NCI-H2107 (cell line): ENCODE results near the gene RBPMS2.

Experiments
- DNase-seq: peaks from one replicate; lab custom pipeline; 2025; lab: John Stamatoyannopoulos, UW

The RBPMS2 gene

DNA sequence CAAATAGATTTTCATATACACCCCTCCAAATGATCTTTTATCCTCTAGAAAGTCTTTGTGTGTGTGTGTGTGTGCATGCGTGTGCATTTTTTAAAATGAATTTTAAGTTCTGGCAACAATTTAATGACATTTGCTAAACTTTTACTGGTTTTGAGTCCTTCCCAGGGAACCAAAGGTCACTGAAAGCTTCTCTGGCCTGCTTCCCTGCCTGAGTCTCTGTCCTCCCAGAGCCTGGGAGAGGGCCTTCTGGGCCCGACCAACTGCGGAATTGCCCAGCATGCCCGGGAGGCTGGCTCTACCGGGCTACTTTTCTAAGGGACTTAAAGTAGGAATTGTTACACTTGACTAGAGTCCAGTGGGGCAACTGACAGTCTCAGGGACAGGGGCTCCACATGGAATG lies 7.4 kb upstream of the RBPMS2 start:
- no peak for DNase-seq

DNA sequence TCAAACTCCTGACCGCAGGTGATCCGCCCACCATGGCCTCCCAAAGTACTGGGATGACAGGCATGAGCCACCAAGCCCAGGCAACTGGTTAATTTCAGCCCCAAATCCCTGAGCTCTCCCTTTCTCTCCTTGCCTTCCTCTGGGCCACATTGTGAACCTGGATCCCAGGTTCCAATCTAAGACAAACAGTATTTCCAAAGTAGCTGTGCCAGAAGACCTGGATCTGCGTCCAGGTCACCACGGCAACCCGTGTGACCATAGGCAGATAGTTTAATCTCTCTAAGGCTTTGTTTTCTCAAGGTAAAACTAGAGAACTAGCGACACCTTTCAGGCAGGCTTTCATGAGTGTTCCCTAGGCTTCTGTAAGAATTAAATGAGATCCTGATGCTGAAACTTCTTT lies 5.9 kb upstream of the RBPMS2 start:
- DNase-seq, result no peak

DNA sequence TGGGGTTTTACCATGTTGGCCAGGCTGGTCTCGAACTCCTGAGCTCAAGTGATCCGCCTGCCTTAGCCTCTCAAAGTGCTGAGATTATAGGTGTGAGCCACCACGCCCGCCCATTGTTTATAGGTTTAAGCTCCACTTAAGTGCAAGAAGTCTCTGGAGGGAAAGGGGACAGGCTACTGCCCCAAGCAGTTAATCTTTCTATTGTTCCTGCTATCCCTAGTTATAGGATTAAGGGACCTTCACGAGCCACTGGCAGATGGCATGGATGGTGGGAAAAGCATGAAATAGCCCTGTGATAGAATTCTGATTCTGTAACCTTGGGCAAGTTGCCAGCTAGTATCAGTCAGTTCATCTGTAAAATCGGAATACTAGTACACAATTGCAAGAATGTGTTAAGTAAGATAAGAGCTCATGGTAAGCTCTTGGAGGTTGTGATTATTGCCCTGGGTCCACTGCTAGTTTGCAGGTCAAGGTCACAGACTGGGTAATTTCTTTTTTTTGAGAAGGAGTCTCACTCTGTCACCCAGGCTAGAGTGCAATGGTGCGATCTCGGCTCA lies 5.3 kb upstream of the RBPMS2 start:
- DNase-seq, result no peak

DNA sequence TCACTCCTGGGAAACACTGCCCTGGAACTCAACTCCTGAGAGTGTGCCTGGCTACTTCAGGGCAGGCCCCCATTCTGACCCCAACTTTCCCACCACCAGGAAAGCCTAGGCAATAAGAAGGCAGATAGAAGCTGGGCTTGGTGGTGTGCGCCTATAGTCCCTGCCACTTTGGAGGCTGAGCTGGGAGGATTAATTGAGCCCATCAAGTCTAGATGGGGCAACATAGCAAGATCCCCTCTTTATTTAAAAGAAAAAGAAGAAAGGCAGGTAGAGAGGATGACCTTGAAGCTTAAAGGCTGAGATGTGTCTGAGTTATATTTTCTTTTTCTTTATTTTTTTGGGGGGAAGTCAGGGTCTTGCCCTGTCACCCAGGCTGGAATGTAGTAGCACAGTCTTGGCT lies 4.2 kb upstream of the RBPMS2 start:
- DNase-seq, result no peak

DNA sequence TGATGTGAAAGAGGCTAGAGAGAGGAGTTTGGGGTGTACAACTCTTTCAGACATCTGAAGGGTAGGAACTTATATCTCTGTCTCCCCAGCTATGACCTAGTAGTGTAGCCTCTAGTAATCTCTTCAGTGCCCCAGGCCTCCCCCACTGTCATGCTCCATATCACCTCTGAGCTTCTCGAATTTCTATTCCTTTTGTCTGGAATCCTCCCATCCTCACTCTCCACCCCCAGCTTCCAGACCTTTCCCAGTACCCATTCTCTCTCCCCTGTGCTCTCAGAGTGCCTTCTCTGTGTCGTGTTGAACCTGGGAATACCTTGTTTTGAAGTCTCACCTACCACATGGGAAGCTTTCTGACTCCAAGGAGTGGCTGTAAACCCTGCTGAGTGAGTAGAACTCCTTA lies 3.6 kb upstream of the RBPMS2 start:
- DNase-seq, result no peak

DNA sequence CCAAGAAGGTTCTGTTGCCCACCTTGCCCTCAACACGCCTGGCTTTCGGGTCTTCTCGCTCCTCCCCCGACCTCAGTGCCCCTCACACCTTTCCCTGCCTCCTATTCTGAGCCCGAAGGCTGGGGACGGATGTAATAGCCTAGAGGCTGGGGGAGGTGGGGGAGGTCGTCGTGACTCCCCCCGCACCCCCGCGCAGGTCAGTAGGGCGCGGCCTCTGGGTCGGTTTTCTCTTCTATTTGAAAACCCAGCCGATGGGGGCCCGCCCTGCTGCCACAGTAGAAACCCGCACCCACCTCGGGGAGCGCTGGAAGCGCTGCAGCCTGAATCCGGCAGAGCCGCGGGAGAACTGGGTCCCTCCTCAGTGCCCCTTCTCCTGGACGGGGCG lies 1.0 kb upstream of the RBPMS2 start:
- DNase-seq, result no peak

DNA sequence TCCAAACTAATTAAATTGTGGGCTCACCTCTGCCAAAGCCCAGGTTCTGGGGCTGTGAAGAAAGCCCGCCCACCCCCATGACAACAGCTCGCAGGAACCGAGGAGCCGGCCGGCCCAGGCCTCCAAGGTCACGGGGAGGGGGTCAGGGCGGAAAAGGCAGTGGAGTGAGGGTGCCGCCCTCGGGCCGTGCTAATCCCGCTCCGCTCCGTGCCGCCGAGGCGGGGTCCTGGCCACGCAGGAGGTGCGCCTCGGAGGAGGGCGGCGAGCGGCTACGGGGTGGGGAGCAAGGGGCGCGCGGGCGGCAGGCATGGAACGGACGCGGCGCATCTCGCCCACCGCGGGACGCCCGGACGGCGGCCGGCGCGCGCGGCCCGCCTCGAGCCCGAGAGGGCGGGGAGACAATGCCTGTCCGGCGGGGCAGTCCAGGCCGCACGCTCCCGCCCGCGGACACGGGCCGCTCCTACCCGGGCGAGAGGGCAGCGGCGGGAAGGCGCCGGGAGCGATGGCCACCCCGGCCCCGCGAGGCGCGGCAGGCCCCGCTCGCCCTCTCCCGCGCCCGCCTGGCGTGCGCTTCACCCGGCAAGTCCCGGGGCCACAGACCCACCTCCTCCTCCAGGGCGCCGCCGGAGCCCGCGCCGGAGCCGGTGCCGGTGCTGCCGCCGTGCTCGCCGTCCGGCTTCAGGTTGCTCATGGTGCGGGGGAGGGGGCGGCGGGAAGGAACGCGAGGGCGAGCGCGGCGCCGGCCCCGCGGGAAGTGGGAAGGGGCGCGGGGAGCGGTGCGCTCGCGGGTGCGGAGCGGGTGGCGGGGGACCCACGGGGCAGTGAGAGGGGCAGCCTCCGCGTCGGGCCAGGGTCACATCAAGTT lies 528 bp downstream of the RBPMS2 start:
- DNase-seq, result no peak

DNA sequence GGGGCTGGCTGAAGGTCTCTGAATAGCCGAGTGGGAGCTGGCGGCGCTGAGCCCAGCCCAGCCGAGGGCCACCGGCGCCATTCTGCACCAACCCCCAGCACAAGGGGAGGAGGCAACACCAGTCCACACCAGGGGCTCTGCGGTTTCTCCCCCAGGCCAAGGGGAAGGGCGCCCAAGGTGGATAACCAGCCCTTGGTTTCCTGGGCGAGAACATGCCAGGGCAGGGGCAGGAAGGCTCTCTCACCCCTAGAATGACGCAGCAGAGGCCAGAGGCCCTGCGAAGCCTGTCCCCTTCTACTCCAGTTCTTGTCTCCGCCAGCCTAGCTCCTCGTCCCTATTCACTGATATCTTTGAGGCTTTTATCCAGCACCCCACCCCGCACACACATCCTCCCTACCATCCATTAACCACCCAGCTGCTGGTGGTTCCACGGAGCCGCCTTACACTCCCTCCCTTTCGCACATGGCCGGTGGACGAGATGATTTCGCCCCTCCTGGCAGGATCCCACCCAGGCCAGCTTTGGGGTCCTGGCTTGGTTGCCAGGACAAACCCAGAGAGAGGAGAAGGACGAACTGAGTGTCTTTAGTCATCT lies 1.3 kb downstream of the RBPMS2 start:
- no peak for DNase-seq

DNA sequence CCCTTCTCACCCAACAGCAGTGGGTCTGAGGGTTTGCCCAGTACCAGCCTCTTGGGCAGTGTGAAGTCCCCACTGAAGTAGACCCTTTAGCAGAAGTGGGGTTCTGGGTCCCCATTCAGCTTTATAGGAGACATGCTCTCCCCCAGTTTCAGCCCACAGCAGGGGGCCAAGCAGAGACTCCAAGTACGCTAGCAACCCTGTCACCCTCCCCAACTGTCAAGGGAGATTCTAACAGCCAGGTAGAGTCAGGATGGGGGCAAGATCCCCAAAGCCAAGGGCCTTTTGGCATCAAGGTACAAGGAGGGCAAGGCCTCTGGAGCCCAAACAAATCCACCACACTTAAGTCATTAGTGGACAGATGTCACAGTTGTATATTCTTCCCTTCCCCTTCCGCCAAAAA lies 1.8 kb downstream of the RBPMS2 start:
- DNase-seq, result no peak

DNA sequence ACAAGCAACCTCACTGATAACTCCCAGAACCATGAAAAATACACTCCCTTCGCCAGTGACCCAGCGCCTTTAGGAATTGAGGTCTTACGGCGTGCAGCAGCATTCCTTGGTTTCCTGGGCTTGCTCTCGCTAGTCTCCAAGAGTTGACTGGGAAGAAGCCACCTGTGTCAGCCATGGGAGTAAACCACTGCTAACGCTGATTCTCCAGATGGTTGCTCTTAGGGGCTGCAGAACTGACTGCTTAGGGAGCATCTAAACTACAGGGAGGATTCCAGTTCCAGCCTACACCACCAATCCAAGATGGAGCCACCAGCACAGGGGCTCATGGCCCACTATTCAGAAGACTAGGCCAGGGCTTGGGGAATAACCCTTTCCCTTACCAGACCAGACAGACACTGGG lies 2.4 kb downstream of the RBPMS2 start:
- no peak for DNase-seq

DNA sequence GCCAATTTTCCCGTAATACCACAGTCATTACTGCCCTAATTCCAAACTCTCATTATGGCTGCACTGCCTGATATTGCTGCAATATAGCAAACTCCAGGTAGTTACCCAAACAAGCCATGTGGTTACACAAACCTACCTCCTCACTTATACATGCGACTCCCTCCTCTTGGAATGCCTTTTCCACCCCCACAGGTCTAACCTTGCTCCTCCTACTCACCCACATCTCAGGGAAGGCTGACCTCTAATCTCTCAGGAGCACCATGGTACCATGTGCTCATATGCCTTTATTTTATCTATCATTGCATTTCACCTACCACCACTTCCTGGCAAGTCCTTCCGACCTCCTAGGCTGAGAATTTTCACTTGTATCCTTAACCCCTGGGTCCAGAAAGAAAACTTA lies 2.9 kb downstream of the RBPMS2 start:
- no peak for DNase-seq

DNA sequence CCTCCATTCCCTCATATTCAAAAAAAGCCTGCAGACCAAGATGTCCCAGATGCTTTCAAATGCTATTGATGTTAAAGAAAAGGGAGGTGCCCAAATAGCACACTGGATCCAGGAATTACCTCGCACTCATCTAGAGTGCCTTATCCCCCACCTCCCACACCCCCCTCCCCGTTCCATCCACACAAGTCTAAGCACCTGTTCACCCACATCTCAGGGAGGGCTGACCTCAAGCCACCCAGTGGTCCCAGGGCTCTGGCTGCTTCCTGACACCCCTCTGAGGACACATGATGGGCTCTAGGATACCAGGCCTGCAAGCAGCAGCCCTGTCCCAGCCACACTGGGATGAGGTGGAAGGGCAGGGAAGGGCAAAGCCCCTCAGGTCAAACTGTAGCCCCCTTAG lies 4.8 kb downstream of the RBPMS2 start:
- no peak for DNase-seq

DNA sequence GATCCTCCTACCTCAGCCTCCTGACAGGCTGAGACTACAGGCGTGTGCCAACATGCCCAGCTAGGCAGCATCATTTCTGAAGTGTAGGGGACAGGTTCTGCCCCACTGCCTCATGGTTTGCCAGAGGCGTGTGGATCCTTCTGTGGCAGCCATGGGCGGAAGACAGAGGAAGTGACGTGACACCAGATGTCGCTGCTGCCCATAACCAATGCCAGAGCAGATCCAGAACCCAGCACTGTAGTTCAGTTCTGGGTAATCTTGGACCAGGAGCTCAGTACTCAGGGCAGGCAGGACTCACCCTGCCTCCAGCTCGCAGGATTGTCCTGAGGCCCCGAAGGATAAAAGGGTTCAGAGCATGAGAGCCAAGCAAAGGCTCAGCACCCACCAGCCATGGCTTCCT lies 8.2 kb downstream of the RBPMS2 start:
- DNase-seq, result no peak

DNA sequence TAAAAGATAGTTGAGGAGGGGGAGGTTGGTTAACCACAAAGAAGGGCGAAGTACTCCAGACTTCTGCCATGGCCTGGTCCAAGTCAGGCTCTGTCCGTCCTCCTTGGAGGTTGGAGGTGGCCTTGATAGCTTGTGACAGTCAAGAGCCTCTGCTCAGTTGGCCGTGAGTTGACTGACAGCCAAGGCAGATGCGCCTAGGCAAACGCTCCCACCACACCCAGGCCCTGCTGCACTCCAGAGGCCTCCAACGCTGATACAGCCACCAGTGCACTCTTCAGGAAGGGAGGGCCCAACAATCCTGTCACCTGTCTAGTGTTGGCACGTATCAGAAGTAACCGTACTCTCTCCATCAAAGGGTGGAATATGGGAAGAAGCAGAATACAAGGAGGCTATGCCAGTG lies 9.3 kb downstream of the RBPMS2 start:
- DNase-seq, result no peak

DNA sequence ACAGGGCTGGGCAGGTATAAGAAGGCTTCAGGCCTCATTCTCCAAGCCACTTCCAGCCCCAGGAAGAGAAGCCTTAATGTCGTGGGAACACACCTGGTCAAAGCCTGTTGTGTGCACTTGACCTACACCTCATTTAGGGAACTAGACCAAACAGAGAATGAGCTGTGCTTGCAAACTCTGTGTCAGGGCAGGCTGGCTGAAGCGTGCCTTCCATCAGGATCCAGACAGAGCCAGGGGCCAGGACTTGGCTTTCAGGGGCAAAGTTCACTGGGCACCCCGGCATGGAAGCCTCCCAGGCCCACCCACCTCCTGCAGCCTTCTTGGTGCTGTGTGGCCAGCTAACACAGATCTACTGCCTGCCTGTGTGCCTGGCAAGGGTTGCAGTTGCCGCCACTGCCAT lies 11.5 kb downstream of the RBPMS2 start:
- no peak for DNase-seq

DNA sequence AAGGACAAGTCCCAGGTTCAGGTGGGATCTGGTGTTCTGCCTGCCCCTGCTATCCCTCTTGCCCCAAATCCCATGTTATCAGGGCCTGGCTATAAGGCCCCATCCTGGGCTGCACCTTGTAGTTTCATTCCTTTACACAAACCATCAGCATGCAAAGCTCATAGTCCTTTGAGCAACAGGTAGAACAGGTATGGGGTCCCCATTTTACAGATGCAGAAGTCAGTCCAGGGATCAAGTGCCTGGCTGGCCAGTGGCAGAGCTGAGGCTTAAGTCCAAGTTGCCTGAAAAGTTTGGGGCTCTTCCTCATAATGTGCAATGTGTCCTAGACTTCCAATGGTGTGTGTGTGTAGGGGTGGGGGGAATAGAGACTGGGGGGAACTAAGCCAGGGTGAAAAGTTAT lies 11.9 kb downstream of the RBPMS2 start:
- DNase-seq, result no peak

DNA sequence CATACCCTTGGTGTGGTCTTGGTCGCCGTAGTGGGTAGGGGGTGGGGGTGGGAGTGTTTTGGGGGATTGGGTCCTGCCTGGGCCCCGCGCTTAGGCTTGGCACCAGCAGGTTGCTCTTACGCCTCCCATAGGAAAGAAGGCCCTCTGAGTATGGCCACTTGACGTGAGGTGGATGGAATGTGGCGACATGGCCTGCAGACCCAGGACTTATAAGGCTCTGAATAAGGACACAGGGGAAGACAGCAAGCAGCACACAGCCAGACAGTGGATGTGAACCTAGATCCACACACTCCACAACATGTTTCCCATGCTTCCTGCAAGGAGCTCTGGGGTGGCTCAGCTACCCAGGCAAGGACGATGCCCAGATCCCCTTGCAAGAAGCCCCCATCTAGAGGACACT lies 12.4 kb downstream of the RBPMS2 start:
- DNase-seq, result no peak

DNA sequence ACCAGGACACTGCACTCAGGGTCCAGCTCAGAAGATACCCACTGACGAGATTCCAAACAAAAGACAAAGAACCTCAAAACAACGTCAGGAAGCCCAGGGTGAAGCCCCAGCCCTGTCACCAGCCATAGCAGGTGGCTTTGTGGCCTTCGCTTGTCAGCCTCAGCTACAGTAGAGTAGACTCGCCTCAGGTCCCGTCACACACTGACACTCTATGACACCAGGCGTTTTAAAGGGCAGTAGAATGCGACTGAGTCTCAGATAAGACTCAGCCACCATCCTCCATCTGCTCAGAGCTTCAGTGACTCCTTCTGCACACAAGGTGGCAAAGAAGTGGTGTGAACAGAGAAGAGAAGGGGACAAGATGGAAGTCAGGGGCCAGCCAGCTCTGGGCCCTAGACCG lies 12.8 kb downstream of the RBPMS2 start:
- DNase-seq, result no peak

DNA sequence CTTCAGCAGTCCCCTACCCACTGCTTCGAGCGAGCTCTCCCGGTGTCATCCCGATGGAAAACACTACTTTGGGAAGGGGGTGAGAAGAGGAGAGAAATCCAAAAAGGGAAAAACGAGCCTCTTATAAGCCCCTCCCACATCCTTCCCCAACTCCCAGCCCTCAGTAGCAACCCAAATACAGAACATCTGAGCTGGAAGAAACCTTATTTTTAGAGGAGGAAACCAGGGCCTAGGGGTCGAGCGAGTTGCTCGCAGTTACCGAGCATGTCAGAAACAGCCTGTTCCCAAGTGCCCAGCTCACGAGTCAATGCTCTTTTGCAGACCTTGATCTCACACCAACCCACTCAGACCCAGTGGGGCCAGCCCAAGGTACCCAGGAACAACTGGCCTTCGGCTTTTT lies 14.2 kb downstream of the RBPMS2 start:
- DNase-seq, result no peak

DNA sequence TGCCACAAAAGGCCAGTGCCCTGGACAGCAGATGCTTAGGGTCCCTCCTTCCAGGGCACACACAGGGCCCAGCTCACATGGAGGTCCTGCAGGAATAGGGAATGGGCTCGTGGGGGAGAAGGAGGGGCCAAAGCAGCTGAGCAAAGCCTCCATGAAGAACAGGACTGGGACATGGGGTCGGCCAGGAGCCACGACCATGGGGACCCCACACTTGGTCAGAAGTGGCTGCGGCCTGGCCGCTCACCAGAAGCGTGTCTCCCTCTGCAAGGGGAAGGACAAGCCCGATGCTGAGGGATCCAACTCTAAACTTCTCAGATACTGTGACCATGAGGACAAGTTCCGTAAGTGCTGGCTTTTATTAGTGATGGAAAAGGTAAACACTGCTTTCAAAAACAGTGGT lies 15.3 kb downstream of the RBPMS2 start:
- no peak for DNase-seq

DNA sequence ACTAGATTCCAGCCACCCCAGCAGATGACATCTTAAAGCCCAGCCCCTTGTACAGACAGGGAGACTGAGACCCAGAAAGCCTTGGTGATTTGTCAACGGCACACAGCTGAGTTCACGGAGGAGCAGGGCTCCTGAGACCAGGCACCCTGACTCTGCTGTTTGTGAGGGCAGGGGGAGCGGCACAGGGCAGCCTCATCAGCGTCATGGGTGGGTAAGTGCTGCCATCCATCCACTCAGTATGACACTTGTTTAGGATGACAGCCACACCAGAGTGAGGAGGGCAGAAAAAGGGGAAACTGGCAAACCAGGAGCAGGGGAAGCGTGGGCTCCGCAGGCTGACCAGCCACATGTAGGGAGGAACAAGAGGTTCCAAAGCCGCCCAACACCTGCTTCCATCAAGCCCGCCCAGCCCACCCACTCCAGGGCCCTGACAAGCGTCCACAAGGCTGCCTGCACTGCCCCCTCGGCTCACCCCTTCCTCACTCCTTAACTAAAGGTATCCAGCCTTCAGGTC lies 19.9 kb downstream of the RBPMS2 start:
- DNase-seq, result no peak

DNA sequence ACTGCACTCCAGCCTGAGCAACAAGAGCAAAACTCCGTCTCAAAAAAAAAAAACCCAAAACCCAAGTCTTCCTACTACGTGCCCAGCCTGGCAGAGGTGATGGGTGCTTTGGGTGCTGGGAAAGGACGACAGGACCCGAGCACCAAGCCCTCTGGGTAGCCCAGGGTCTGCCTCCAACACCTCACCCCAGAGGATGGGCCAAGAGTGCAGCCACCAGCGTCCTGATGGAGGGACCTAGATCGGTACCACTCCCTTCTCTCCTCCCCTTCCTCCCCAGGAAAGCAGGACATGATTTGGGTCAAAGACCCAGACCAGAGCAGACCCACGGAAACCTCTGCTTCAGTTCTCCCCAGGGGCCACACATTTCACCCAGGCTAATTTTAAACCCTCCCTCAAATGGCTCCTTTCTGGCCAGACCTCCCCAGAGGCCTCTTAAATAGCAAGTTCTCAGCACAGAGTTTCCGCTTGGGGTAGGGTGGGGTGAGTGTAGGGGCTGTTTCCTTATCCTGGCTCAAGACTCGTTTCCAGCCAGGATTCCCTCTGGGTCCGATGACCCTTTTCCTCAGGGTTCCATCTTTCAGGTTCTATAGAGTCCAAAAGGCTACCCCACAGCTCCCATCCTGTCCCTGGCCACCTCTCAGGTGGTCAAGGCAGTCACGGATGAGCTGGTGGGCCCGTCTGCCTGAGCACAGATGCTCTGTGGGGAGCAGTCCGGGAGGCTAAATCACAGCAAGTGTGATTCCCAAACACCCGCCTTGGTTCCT lies 20.5 kb downstream of the RBPMS2 start:
- no peak for DNase-seq
